HCT116 (cell line): ENCODE measurements around the gene PGS1. TPM values are rescaled to one million over a fixed set of nuclear protein-coding genes. Genes with fewer than 3 reads are reported as not detected.

Experiments
- ATAC-seq: fragments of 200-7000 bp; cut with Tn5 transposase; 2 replicates; pipeline ENCODE4 v1.9.1; 2020; ENCODE audit warnings: mild to moderate bottlenecking, moderate library complexity
- BruUV-seq: library from RNA; stranded (reverse); fragments of 400-500 nt; replicated peaks from 2 replicates; lab custom pipeline; 2021; lab: Mats Ljungman, UMichigan
- CTCF ChIA-PET: fragments of 300-600 bp; sonication (Branson Sonifier 250); formaldehyde crosslinking; loops from one replicate; lab custom pipeline; 2021; ENCODE audit warnings: antibody characterized with exemption; lab: Charles Lee
- POLR2A ChIA-PET: fragments of 300-600, 350-600 bp; sonication (Branson Sonifier 250); formaldehyde crosslinking; loops from one replicate; lab custom pipeline; 2021; ENCODE audit warnings: antibody characterized with exemption; lab: Charles Lee
- RAD21 ChIA-PET, 2 experiments: fragments of 300-600 bp; sonication (Branson Sonifier 250); formaldehyde crosslinking; loops; one replicate each; lab custom pipeline; 2023; ENCODE audit warnings: low total read pairs in 2 of 2; ENCODE audit not compliant: uncharacterized antibody in 2 of 2, unreplicated experiment in 2 of 2, low non-redundant PET in 1 of 2; lab: Charles Lee
- DNase-seq: peaks from one replicate; pipeline ENCODE4 v3.0.0-alpha.2; 2010; ENCODE audit warnings: low read depth, low spot score
- H2AFZ ChIP-seq: fragments of 200-600 bp; shearing (Covaris generic), sonication (generic); 2 replicates; pipeline ENCODE4 v1.6.1; 2017; ENCODE audit warnings: low read depth, mixed run types, mixed read lengths, antibody characterized with exemption, low read length; ENCODE audit not compliant: poor library complexity, severe bottlenecking
- H3K27ac ChIP-seq: 2 replicates; pipeline ENCODE4 v1.5.1; 2012; ENCODE audit warnings: low read depth, low read length
- H3K27me3 ChIP-seq: fragments of 200-600 bp; sonication (generic); 2 replicates; pipeline ENCODE4 v1.6.1; 2016; ENCODE audit warnings: mixed run types, low read length, mixed read lengths; ENCODE audit not compliant: insufficient read depth
- H3K36me3 ChIP-seq, 2 experiments: fragments of 200-500 bp in 1 of 2; fragments of 200-600 bp in 1 of 2; sonication (Bioruptor generic) in 1 of 2; sonication (generic) in 1 of 2; 2 replicates each; pipeline versions ENCODE4 v1.5.1 to v1.6.1; 2014 to 2016; ENCODE audit warnings: low read length in 2 of 2, inconsistent platforms in 1 of 2, mixed read lengths in 1 of 2, mixed run types in 1 of 2; ENCODE audit not compliant: insufficient read depth in 2 of 2, control insufficient read depth in 1 of 2
- H3K4me1 ChIP-seq, 2 experiments: fragments of 200-600 bp in 1 of 2; sonication (generic) in 1 of 2; 2 replicates each; pipeline versions ENCODE4 v1.5.1 to v1.6.1; 2012 to 2017; ENCODE audit warnings: low read length in 2 of 2, inconsistent platforms in 1 of 2, mild to moderate bottlenecking in 1 of 2, mixed read lengths in 1 of 2, mixed run types in 1 of 2, moderate library complexity in 1 of 2; ENCODE audit not compliant: insufficient read depth in 2 of 2, control insufficient read depth in 1 of 2
- H3K4me2 ChIP-seq: fragments of 200-600 bp; sonication (generic); 2 replicates; pipeline ENCODE4 v1.6.1; 2017; ENCODE audit warnings: mixed run types, low read length, mixed read lengths
- H3K4me3 ChIP-seq, 2 experiments: fragments of 200-600 bp in 1 of 2; sonication (generic) in 1 of 2; replicated peaks in 1 of 2; 2 replicates each; pipeline ENCODE4 v1.5.1; 2011 to 2016; ENCODE audit warnings: low read length in 2 of 2, control low read depth in 1 of 2, low read depth in 1 of 2, mild to moderate bottlenecking in 1 of 2, mixed read lengths in 1 of 2, mixed run types in 1 of 2
- H3K79me2 ChIP-seq: fragments of 200-600 bp; sonication (generic); 2 replicates; pipeline ENCODE4 v1.6.1; 2017; ENCODE audit warnings: mild to moderate bottlenecking, mixed run types, low read length, moderate library complexity, mixed read lengths; ENCODE audit not compliant: insufficient read depth
- H3K9ac ChIP-seq: fragments of 200-600 bp; sonication (generic); 2 replicates; pipeline ENCODE4 v1.6.1; 2016; ENCODE audit warnings: low read length, mixed read lengths
- H3K9me2 ChIP-seq: fragments of 200-600 bp; sonication (generic), shearing (Covaris generic); 2 replicates; pipeline ENCODE4 v1.6.1; 2017; ENCODE audit warnings: mixed run types, mild to moderate bottlenecking, moderate library complexity; ENCODE audit not compliant: insufficient read depth
- H3K9me3 ChIP-seq, 2 experiments: fragments of 200-500 bp in 1 of 2; fragments of 200-600 bp in 1 of 2; sonication (Bioruptor generic) in 1 of 2; sonication (generic) in 1 of 2; 2 replicates each; pipeline ENCODE4 v1.6.1; 2014 to 2017; ENCODE audit warnings: low read length in 2 of 2, mixed read lengths in 2 of 2, inconsistent platforms in 1 of 2, low read depth in 1 of 2, mild to moderate bottlenecking in 1 of 2, mixed run types in 1 of 2, moderate library complexity in 1 of 2; ENCODE audit not compliant: control insufficient read depth in 1 of 2, insufficient read depth in 1 of 2
- H4K20me1 ChIP-seq: fragments of 200-600 bp; sonication (generic), shearing (Covaris generic); 2 replicates; pipeline ENCODE4 v1.6.1; 2017; ENCODE audit warnings: mixed run types, mild to moderate bottlenecking, moderate library complexity; ENCODE audit not compliant: insufficient read depth
- ELF1 ChIP-seq: IDR thresholded peaks from 2 replicates; pipeline ENCODE4 v1.6.1; 2012; ENCODE audit warnings: low read depth, borderline replicate concordance
- FOSL1 ChIP-seq: IDR thresholded peaks from 2 replicates; pipeline ENCODE4 v1.6.1; 2012; ENCODE audit warnings: low read depth
- MAX ChIP-seq: IDR thresholded peaks from 2 replicates; pipeline ENCODE4 v1.6.1; 2012
- POLR2A ChIP-seq: IDR thresholded peaks from 2 replicates; pipeline ENCODE4 v1.7.0; 2011; ENCODE audit warnings: borderline replicate concordance; ENCODE audit not compliant: insufficient read depth, insufficient read length; ENCODE audit errors: extremely low read depth
- SIN3A ChIP-seq: IDR thresholded peaks from 2 replicates; pipeline ENCODE4 v1.6.1; 2012; ENCODE audit warnings: low read depth
- intact Hi-C: fragments of 100-400 bp; cut with micrococcal nuclease; formaldehyde crosslinking; loops from 2 replicates; pipeline ENCODE4 v1.10.0; 2022
- total RNA-seq: library from RNA; stranded (reverse); gene quantifications from one replicate; pipeline ENCODE4 v1.2.1, GENCODE V29; 2021; ENCODE audit not compliant: unreplicated experiment
- TF ChIP-seq, protein P1 (sequence below): IDR thresholded peaks from 2 replicates; pipeline ENCODE4 v1.6.1; 2012

The PGS1 gene
- total RNA-seq, 1 experiment from 2014 or later: 44.4 TPM

DNA sequence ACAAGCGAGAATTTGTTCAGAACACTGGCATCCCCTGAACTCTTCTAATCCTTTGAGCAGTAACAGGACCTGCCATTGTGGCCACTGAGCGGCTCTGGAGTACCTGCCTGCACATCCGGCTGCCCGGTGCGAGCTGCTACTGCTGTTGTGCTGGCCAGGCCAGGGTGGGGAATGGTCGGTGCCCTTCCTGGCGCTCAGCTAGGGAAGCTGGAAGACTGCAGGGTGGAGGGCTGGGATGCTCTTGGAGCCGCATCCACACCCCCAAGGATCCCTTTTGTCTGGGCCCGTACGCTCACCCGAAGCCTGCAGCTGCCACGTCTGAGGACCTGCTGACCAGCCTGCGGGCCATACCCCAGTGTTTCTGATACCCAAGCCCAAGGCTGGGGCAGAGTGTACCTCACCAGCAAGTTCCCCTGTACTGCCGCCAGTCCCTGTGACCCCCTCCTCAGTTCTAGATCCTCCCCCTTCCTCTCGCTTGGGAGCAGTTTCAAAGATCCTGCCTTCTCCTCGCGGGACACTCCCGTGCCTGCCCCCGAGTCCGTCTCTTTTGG is 49.7 kb downstream of the PGS1 start:
- POLR2A ChIA-PET: no interaction called here

DNA sequence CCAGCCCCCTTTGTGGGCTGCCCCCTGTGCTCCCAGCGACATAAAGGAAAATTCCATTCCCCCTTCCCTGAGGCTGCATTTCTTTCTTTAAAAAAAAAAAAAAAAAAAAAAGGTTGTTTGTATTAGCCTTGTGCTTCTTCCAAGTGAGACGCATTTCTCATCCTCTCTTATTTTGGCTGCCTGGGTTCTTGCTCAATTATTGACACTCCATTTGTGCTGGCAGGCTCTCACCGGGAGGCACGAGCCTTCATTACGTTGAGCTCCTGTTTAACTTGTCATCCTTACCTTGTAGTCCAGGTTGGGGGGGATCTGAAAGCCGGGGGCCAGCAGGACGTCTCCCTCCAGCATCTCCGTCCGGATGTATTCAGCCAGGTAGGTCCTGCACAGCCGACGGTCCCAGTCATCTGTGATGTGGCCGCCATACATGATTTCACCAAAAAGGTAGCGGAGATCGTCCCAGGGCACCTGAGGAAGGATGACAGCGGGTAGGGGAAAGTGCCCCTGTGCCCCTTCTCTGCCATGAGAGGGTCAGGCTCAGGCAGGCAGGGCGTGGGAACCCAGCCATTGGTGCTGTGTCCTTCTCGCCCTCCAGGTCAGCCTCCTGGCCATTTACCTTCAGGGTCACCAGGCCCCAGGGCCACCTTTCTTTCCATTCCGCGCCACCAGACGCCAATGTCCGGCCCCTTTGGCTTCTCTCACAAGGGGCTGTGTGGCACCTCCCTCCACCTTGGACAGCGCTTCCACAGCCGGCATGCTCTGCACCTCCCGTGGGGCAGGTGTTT is 50.6 kb downstream of the PGS1 start:
- TF ChIP-seq MAX (no peak), ELF1 (no peak)
- Histone ChIP-seq H3K9me3 (no peaks in the 10 kb centered on the region), H3K4me3 (no peak overlapping the region), H3K4me1 (no peaks in the 10 kb centered on the region), H3K27ac (no peak overlapping the region), H4K20me1 (no peaks in the 10 kb centered on the region), H2AFZ (no peak overlapping the region), H3K9ac (no peak overlapping the region), H3K4me2 (no peak overlapping the region), H3K27me3 (no peaks in the 10 kb centered on the region), H3K36me3 (peaks cover 17 to 29% of the 10 kb centered on the region in 2 experiments; a peak in 3 of 4 replicates), H3K79me2 (no peaks in the 10 kb centered on the region), H3K9me2 (no peaks in the 10 kb centered on the region)
- BruUV-seq: no TSS peak
- ChIA-PET CTCF (no interaction called here), RAD21 (no interaction called here), POLR2A (interaction anchor here (0.7 kb wide), 1 partner anchor 382 kb away, joined by 4 read pairs; no protein-coding TSS in a partner anchor)
- DNase-seq (no peak), ATAC-seq (no peak)
- intact Hi-C loops: loop anchor here (10.0 kb wide), 2 partner anchors 314 to 344 kb away; no protein-coding TSS in a partner anchor

More for the DNA sequence above, 49.7 kb downstream of the PGS1 start:
- Histone ChIP-seq H3K9me2 (no peaks in the 10 kb centered on the region), H3K27ac (no peak overlapping the region), H3K9ac (no peak overlapping the region), H3K27me3 (no peaks in the 10 kb centered on the region), H4K20me1 (no peaks in the 10 kb centered on the region), H3K4me2 (no peak overlapping the region), H3K4me3 (no peak overlapping the region), H3K9me3 (no peaks in the 10 kb centered on the region), H3K4me1 (no peaks in the 10 kb centered on the region), H3K36me3 (peaks cover 22 to 38% of the 10 kb centered on the region in 2 experiments; a peak in 3 of 4 replicates), H3K79me2 (peaks cover 3% of the 10 kb centered on the region; the same call in 1 of the 2 replicates), H2AFZ (no peak overlapping the region)
- CTCF ChIA-PET: no interaction called here
- TSS peak; percentile 28 for BruUV-seq
- RAD21 ChIA-PET: no interaction called here
- no peak for DNase-seq
- intact Hi-C loops: loop anchor here (10.0 kb wide), 2 partner anchors 313 to 343 kb away; no protein-coding TSS in a partner anchor
- TF ChIP-seq, protein P1, sequence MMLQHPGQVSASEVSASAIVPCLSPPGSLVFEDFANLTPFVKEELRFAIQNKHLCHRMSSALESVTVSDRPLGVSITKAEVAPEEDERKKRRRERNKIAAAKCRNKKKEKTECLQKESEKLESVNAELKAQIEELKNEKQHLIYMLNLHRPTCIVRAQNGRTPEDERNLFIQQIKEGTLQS: no peak
- no peak for TF ChIP-seq FOSL1
- no peak for TF ChIP-seq SIN3A
- no peak for TF ChIP-seq POLR2A
- ATAC-seq: peak; percentile 11; the same call in 1 of the 2 replicates
